IPS-15b (cell line): ENCODE data around the gene ERCC3.
A peak's percentile ranks its signal among the peaks of the same experiment; 100 is the strongest.
"Not testable (repeated sequence)": the region's sequence is repeated elsewhere in the genome, so short reads cannot be mapped to it uniquely, and the experiment has no call there.

Experiments
- H3K27me3 ChIP-seq: one replicate; pipeline ENCODE4 v1.6.1; 2013; ENCODE audit warnings: low read length; ENCODE audit not compliant: control insufficient read depth, insufficient read depth
- H3K36me3 ChIP-seq: one replicate; pipeline ENCODE4 v1.6.1; 2013; ENCODE audit warnings: low read length; ENCODE audit not compliant: control insufficient read depth, insufficient read depth
- H3K4me1 ChIP-seq: one replicate; pipeline ENCODE4 v1.6.1; 2013; ENCODE audit warnings: mild to moderate bottlenecking, low read length; ENCODE audit not compliant: control insufficient read depth, insufficient read depth
- H3K4me3 ChIP-seq: one replicate; pipeline ENCODE4 v1.5.1; 2013; ENCODE audit warnings: low read depth, low read length
- H3K9ac ChIP-seq: one replicate; pipeline ENCODE4 v1.6.1; 2013; ENCODE audit warnings: low read depth, mild to moderate bottlenecking, low read length
- H3K9me3 ChIP-seq: one replicate; pipeline ENCODE4 v1.6.1; 2013; ENCODE audit warnings: mild to moderate bottlenecking, low read length; ENCODE audit not compliant: control insufficient read depth, insufficient read depth

Gene ERCC3

GRCh38 chr2:127224135-127224534, 69.8 kb downstream of the ERCC3 start:
- peaks cover 10% of the 10 kb centered on the region for H3K27me3 ChIP-seq

GRCh38 chr2:127220768-127221527, 73.0 kb downstream of the ERCC3 start:
- H3K27me3 ChIP-seq = peaks cover 40% of the 10 kb centered on the region
- H3K4me3 ChIP-seq = peak overlapping the region; percentile 78
- peaks cover 7% of the 10 kb centered on the region for H3K4me1 ChIP-seq
- H3K9me3 ChIP-seq = no peaks in the 10 kb centered on the region
- H3K36me3 ChIP-seq = no peaks in the 10 kb centered on the region
- H3K9ac ChIP-seq = no peak overlapping the region

More at GRCh38 chr2:127224135-127224534, 69.8 kb downstream of the ERCC3 start:
- H3K9ac ChIP-seq, H3K4me3 ChIP-seq, H3K9me3 ChIP-seq, H3K4me1 ChIP-seq, H3K36me3 ChIP-seq: not testable (repeated sequence)

GRCh38 chr2:127220102-127220767, 73.7 kb downstream of the ERCC3 start, which contains the start of gene CYP27C1:
Gene CYP27C1, minus strand, starts transcription at chr2:127220299. Its CDS starts 29 bp downstream, at chr2:127220270.
- peak within 1 kb of the TSS; percentile 65 for H3K9ac ChIP-seq
- H3K27me3 ChIP-seq = peaks cover 39% of the 10 kb centered on the region
- peak within 1 kb of the TSS; percentile 78 for H3K4me3 ChIP-seq
- H3K36me3 ChIP-seq = no peaks in the 10 kb centered on the region
- no peaks in the 10 kb centered on the region for H3K9me3 ChIP-seq
- peaks cover 6% of the 10 kb centered on the region for H3K4me1 ChIP-seq

- Histone ChIP-seq H3K36me3 (no peaks in the 10 kb centered on the region), H3K4me3 (peak overlapping the region; percentile 78), H3K27me3 (peaks cover 39% of the 10 kb centered on the region), H3K9ac (peak overlapping the region; percentile 26), H3K9me3 (no peaks in the 10 kb centered on the region), H3K4me1 (peaks cover 4% of the 10 kb centered on the region)
Measured at GRCh38 chr2:127219171-127220070, 74.5 kb downstream of the ERCC3 start.

GRCh38 chr2:127218812-127219170, 75.2 kb downstream of the ERCC3 start:
- Histone ChIP-seq H3K27me3 (peaks cover 41% of the 10 kb centered on the region), H3K4me1 (peaks cover 4% of the 10 kb centered on the region), H3K36me3 (no peaks in the 10 kb centered on the region), H3K4me3 (peak overlapping the region; percentile 78), H3K9ac (peak overlapping the region; percentile 26), H3K9me3 (no peaks in the 10 kb centered on the region)

GRCh38 chr2:127217470-127218325, 76.2 kb downstream of the ERCC3 start:
- H3K27me3 ChIP-seq = peaks cover 48% of the 10 kb centered on the region
- H3K4me1 ChIP-seq = peaks cover 4% of the 10 kb centered on the region
- H3K9ac ChIP-seq = no peak overlapping the region
- H3K9me3 ChIP-seq = no peaks in the 10 kb centered on the region
- H3K4me3 ChIP-seq = peak overlapping the region; percentile 78
- no peaks in the 10 kb centered on the region for H3K36me3 ChIP-seq

- no peaks in the 10 kb centered on the region for H3K9me3 ChIP-seq
- no peak overlapping the region for H3K4me3 ChIP-seq
- peaks cover 4% of the 10 kb centered on the region for H3K4me1 ChIP-seq
- H3K36me3 ChIP-seq = no peaks in the 10 kb centered on the region
- no peak overlapping the region for H3K9ac ChIP-seq
- peaks cover 50% of the 10 kb centered on the region for H3K27me3 ChIP-seq
Measured at GRCh38 chr2:127216593-127216992, 77.4 kb downstream of the ERCC3 start.

- Histone ChIP-seq H3K9ac (no peak overlapping the region), H3K4me3 (no peak overlapping the region), H3K36me3 (no peaks in the 10 kb centered on the region), H3K9me3 (no peaks in the 10 kb centered on the region), H3K27me3 (peaks cover 50% of the 10 kb centered on the region), H3K4me1 (peaks cover 4% of the 10 kb centered on the region)
Measured at GRCh38 chr2:127216095-127216494, 77.8 kb downstream of the ERCC3 start.

GRCh38 chr2:127214201-127214600, 79.7 kb downstream of the ERCC3 start:
- H3K9me3 ChIP-seq, H3K4me3 ChIP-seq, H3K36me3 ChIP-seq, H3K4me1 ChIP-seq, H3K9ac ChIP-seq: not testable (repeated sequence)
- H3K27me3 ChIP-seq = peaks cover 52% of the 10 kb centered on the region

- peaks cover 24% of the 10 kb centered on the region for H3K27me3 ChIP-seq
- H3K9ac ChIP-seq = no peak overlapping the region
- no peaks in the 10 kb centered on the region for H3K9me3 ChIP-seq
- no peaks in the 10 kb centered on the region for H3K36me3 ChIP-seq
- peaks cover 12% of the 10 kb centered on the region for H3K4me1 ChIP-seq
- H3K4me3 ChIP-seq = peak overlapping the region; percentile 35
Measured at GRCh38 chr2:127208313-127208712, 85.6 kb downstream of the ERCC3 start.
